ENCODE data around the gene PLOD3. TPM values are rescaled to one million over a fixed set of nuclear protein-coding genes. Genes with fewer than 3 reads are reported as not detected.
A peak's percentile ranks its signal among the peaks of the same experiment; 100 is the strongest.

PLOD3 gene
- total RNA-seq, 2 experiments from 2014 or later, result 19.5 to 22.7 TPM

GRCh38 chr7:101161692-101162471 is 55.5 kb downstream of the PLOD3 start:
- H3K4me3 Mint-ChIP-seq, result peak overlapping the region; percentile 52
- H3K9me3 Mint-ChIP-seq, result no peaks in the 10 kb centered on the region
- no peak overlapping the region for H3K27ac Mint-ChIP-seq
- H3K4me1 Mint-ChIP-seq, result peaks cover 20% of the 10 kb centered on the region
- no peak for DNase-seq
- peaks cover 44% of the 10 kb centered on the region for H3K27me3 Mint-ChIP-seq
- H3K36me3 Mint-ChIP-seq, result peaks cover 9% of the 10 kb centered on the region

- DNase-seq, result no peak
- H3K27ac Mint-ChIP-seq, result no peak overlapping the region
- peaks cover 34% of the 10 kb centered on the region for H3K27me3 Mint-ChIP-seq
- no peak overlapping the region for H3K4me3 Mint-ChIP-seq
- peaks cover 12% of the 10 kb centered on the region for H3K4me1 Mint-ChIP-seq
- peaks cover 9% of the 10 kb centered on the region for H3K36me3 Mint-ChIP-seq
- H3K9me3 Mint-ChIP-seq, result no peaks in the 10 kb centered on the region
Observed at GRCh38 chr7:101160910-101161309, 56.5 kb downstream of the PLOD3 start.

GRCh38 chr7:101159696-101160674 is 57.4 kb downstream of the PLOD3 start:
- no peak for DNase-seq
- H3K27me3 Mint-ChIP-seq, result peaks cover 25% of the 10 kb centered on the region
- no peaks in the 10 kb centered on the region for H3K9me3 Mint-ChIP-seq
- H3K4me1 Mint-ChIP-seq, result peaks cover 14% of the 10 kb centered on the region
- peaks cover 8% of the 10 kb centered on the region for H3K36me3 Mint-ChIP-seq
- H3K4me3 Mint-ChIP-seq, result no peak overlapping the region
- H3K27ac Mint-ChIP-seq, result no peak overlapping the region

- H3K9me3 Mint-ChIP-seq, result peaks cover 2% of the 10 kb centered on the region
- peaks cover 8% of the 10 kb centered on the region for H3K4me1 Mint-ChIP-seq
- H3K4me3 Mint-ChIP-seq, result no peak overlapping the region
- no peak overlapping the region for H3K27ac Mint-ChIP-seq
- DNase-seq, result no peak
- peaks cover 12% of the 10 kb centered on the region for H3K27me3 Mint-ChIP-seq
- H3K36me3 Mint-ChIP-seq, result peaks cover 10% of the 10 kb centered on the region
Observed at GRCh38 chr7:101156866-101157589, 60.4 kb downstream of the PLOD3 start.

- Mint-ChIP-seq H3K4me1 (peaks cover 8% of the 10 kb centered on the region), H3K27me3 (peaks cover 9% of the 10 kb centered on the region), H3K4me3 (no peak overlapping the region), H3K27ac (no peak overlapping the region), H3K9me3 (peaks cover 2% of the 10 kb centered on the region), H3K36me3 (peaks cover 7% of the 10 kb centered on the region)
- no peak for DNase-seq
Observed at GRCh38 chr7:101156277-101156676, 61.1 kb downstream of the PLOD3 start.

Other genes with a start within 250 kb of the PLOD3 start
- under 1 TPM in 1 of 2 experiments, not detected in 1; 0.66 TPM for gene MUC12, start 248.0 kb downstream of the PLOD3 start, total RNA-seq
- gene MUC17, start 197.5 kb downstream of the PLOD3 start, total RNA-seq, result not detected
- 10 to 100 TPM; 35.1 to 35.3 TPM for gene TRIM56, start 132.1 kb downstream of the PLOD3 start, total RNA-seq
- under 1 TPM; 0.06 to 0.27 TPM for gene SERPINE1, start 90.5 kb downstream of the PLOD3 start, total RNA-seq
- gene AP1S1, start 63.1 kb downstream of the PLOD3 start, total RNA-seq, result 10 to 100 TPM; 30.1 to 38.4 TPM
- gene VGF, start 52.0 kb downstream of the PLOD3 start, total RNA-seq, result not detected
- gene NAT16, start 37.3 kb downstream of the PLOD3 start, total RNA-seq, result not detected
- gene MOGAT3, start 16.5 kb downstream of the PLOD3 start, total RNA-seq, result not detected
- 10 to 100 TPM; 37.3 to 38.5 TPM for gene ZNHIT1, start 584 bp upstream of the PLOD3 start, total RNA-seq
- 10 to 100 TPM; 12.8 to 13.3 TPM for gene CLDN15, start 20.2 kb upstream of the PLOD3 start, total RNA-seq
- 100 to 1,000 TPM; 106 to 109 TPM for gene FIS1, start 27.5 kb upstream of the PLOD3 start, total RNA-seq
- gene IFT22, start 104.2 kb upstream of the PLOD3 start, total RNA-seq, result 1 to 10 TPM; 6.5 to 7.0 TPM
- gene COL26A1, start 145.3 kb upstream of the PLOD3 start, total RNA-seq, result not detected